HepG2 (cell line): ENCODE data around the gene RAET1L.
"Not testable (repeated sequence)": the region's sequence is repeated elsewhere in the genome, so short reads cannot be mapped to it uniquely, and the experiment has no call there.

Experiments
- AKAP8 ChIP-seq: sonication (generic); formaldehyde crosslinking; IDR thresholded peaks from 2 replicates; pipeline ENCODE4 v1.5.1; 2020; ENCODE audit warnings: mild to moderate bottlenecking, missing genetic modification reagents
- BORCS8-MEF2B ChIP-seq: sonication (generic); formaldehyde crosslinking; IDR thresholded peaks from 2 replicates; pipeline ENCODE4 v1.8.0; 2022; ENCODE audit warnings: mild to moderate bottlenecking, missing genetic modification reagents
- BRCA1 ChIP-seq: sonication (generic); formaldehyde crosslinking; IDR thresholded peaks from 2 replicates; pipeline ENCODE4 v1.4.0; 2020; ENCODE audit warnings: missing genetic modification reagents
- JUN ChIP-seq: sonication (generic); formaldehyde crosslinking; IDR thresholded peaks from 2 replicates; pipeline ENCODE4 v1.4.0; 2020; ENCODE audit warnings: mild to moderate bottlenecking, missing genetic modification reagents
- MAZ ChIP-seq, 2 experiments: sonication (generic) in 1 of 2; formaldehyde crosslinking in 1 of 2; IDR thresholded peaks; 2 replicates each; pipeline versions ENCODE4 v1.5.0 to v1.6.1; 2012 to 2020; ENCODE audit warnings: low read depth in 2 of 2, mild to moderate bottlenecking in 2 of 2, borderline replicate concordance in 1 of 2, improper control_type of control experiment in 1 of 2, low read length in 1 of 2, missing genetic modification reagents in 1 of 2, moderate library complexity in 1 of 2
- NBN ChIP-seq: fragments of 450-650 bp; conservative IDR thresholded peaks from 2 replicates; pipeline ENCODE4 v1.6.1; 2017
- POLR2A ChIP-seq, 2 experiments: IDR thresholded peaks; 2 replicates each; pipeline ENCODE4 v1.6.1; 2011; ENCODE audit warnings: low read depth in 2 of 2, low read length in 2 of 2, mild to moderate bottlenecking in 1 of 2, moderate library complexity in 1 of 2; ENCODE audit not compliant: insufficient read depth in 1 of 2
- TF ChIP-seq, protein P1 (sequence below): IDR thresholded peaks from 2 replicates; pipeline ENCODE4 v1.6.1; 2016; ENCODE audit warnings: low read depth, borderline replicate concordance
- TF ChIP-seq, protein P2 (sequence below): sonication (generic); formaldehyde crosslinking; IDR thresholded peaks from 2 replicates; pipeline ENCODE4 v1.5.0; 2020; ENCODE audit warnings: missing genetic modification reagents
- TF ChIP-seq, protein P3 (sequence below): sonication (generic); formaldehyde crosslinking; IDR thresholded peaks from 2 replicates; pipeline ENCODE4 v1.5.0; 2020; ENCODE audit warnings: mild to moderate bottlenecking, missing genetic modification reagents, moderate library complexity
- TF ChIP-seq, protein P4 (sequence below): IDR thresholded peaks from 2 replicates; pipeline ENCODE4 v1.6.1; 2016; ENCODE audit warnings: low read depth, missing genetic modification reagents, missing compliant biosample characterization
- TF ChIP-seq, protein P5 (sequence below): IDR thresholded peaks from 2 replicates; pipeline ENCODE4 v1.6.1; 2012; ENCODE audit warnings: low read length, improper control_type of control experiment
- TF ChIP-seq, protein P6 (sequence below): sonication (generic); formaldehyde crosslinking; IDR thresholded peaks from 2 replicates; pipeline ENCODE4 v1.4.0; 2020; ENCODE audit warnings: missing genetic modification reagents, mild to moderate bottlenecking, borderline replicate concordance

DNA sequence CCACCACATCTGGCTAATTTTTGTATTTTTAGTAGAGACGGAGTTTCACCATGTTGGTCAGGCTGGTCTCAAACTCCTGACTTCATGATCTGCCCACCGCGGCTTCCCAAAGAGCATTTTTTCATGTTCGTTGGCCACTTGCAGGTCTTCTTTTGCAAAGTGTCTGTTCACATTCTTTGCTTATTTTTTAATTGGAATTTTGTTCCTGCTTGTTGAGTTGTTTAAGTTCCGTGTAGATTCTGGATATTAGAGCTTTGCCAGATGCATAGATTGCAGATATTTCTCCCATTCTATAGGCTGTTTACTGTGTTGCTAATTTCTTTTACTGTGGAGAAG is 8.2 kb downstream of the RAET1L start:
- TF ChIP-seq BRCA1 (CRISPR knock-in tag); BORCS8-MEF2B (CRISPR knock-in tag); NBN; POLR2A (IDR thresholded peaks at IDR 0.05; ENCODE audit: insufficient read depth in 1 of 2, low read depth in 2 of 2, low read length in 2 of 2); MAZ (IDR thresholded peaks at IDR 0.05; ENCODE audit: borderline replicate concordance, low read depth, low read length); MAZ (CRISPR knock-in tag; IDR thresholded peaks at IDR 0.05; ENCODE audit: low read depth); JUN (CRISPR knock-in tag); AKAP8 (CRISPR knock-in tag): not testable (repeated sequence)
- TF ChIP-seq, protein P1, sequence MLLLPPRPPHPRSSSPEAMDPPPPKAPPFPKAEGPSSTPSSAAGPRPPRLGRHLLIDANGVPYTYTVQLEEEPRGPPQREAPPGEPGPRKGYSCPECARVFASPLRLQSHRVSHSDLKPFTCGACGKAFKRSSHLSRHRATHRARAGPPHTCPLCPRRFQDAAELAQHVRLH (CRISPR knock-in tag): not testable (repeated sequence)
- TF ChIP-seq, protein P2, sequence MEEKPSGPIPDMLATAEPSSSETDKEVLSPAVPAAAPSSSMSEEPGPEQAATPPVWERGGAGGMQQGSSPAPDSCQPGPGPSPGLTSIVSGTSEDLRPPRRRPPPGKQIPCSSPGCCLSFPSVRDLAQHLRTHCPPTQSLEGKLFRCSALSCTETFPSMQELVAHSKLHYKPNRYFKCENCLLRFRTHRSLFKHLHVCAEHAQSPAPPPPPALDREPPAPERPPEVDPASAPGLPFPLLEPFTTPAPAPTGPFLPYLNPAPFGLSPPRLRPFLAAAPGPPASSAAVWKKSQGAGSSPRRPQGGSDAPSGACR (CRISPR knock-in tag): not testable (repeated sequence)
- TF ChIP-seq, protein P3, sequence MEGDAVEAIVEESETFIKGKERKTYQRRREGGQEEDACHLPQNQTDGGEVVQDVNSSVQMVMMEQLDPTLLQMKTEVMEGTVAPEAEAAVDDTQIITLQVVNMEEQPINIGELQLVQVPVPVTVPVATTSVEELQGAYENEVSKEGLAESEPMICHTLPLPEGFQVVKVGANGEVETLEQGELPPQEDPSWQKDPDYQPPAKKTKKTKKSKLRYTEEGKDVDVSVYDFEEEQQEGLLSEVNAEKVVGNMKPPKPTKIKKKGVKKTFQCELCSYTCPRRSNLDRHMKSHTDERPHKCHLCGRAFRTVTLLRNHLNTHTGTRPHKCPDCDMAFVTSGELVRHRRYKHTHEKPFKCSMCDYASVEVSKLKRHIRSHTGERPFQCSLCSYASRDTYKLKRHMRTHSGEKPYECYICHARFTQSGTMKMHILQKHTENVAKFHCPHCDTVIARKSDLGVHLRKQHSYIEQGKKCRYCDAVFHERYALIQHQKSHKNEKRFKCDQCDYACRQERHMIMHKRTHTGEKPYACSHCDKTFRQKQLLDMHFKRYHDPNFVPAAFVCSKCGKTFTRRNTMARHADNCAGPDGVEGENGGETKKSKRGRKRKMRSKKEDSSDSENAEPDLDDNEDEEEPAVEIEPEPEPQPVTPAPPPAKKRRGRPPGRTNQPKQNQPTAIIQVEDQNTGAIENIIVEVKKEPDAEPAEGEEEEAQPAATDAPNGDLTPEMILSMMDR (CRISPR knock-in tag): not testable (repeated sequence)
- TF ChIP-seq, protein P4, sequence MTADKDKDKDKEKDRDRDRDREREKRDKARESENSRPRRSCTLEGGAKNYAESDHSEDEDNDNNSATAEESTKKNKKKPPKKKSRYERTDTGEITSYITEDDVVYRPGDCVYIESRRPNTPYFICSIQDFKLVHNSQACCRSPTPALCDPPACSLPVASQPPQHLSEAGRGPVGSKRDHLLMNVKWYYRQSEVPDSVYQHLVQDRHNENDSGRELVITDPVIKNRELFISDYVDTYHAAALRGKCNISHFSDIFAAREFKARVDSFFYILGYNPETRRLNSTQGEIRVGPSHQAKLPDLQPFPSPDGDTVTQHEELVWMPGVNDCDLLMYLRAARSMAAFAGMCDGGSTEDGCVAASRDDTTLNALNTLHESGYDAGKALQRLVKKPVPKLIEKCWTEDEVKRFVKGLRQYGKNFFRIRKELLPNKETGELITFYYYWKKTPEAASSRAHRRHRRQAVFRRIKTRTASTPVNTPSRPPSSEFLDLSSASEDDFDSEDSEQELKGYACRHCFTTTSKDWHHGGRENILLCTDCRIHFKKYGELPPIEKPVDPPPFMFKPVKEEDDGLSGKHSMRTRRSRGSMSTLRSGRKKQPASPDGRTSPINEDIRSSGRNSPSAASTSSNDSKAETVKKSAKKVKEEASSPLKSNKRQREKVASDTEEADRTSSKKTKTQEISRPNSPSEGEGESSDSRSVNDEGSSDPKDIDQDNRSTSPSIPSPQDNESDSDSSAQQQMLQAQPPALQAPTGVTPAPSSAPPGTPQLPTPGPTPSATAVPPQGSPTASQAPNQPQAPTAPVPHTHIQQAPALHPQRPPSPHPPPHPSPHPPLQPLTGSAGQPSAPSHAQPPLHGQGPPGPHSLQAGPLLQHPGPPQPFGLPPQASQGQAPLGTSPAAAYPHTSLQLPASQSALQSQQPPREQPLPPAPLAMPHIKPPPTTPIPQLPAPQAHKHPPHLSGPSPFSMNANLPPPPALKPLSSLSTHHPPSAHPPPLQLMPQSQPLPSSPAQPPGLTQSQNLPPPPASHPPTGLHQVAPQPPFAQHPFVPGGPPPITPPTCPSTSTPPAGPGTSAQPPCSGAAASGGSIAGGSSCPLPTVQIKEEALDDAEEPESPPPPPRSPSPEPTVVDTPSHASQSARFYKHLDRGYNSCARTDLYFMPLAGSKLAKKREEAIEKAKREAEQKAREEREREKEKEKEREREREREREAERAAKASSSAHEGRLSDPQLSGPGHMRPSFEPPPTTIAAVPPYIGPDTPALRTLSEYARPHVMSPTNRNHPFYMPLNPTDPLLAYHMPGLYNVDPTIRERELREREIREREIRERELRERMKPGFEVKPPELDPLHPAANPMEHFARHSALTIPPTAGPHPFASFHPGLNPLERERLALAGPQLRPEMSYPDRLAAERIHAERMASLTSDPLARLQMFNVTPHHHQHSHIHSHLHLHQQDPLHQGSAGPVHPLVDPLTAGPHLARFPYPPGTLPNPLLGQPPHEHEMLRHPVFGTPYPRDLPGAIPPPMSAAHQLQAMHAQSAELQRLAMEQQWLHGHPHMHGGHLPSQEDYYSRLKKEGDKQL (CRISPR knock-in tag): not testable (repeated sequence)
- TF ChIP-seq, protein P5, sequence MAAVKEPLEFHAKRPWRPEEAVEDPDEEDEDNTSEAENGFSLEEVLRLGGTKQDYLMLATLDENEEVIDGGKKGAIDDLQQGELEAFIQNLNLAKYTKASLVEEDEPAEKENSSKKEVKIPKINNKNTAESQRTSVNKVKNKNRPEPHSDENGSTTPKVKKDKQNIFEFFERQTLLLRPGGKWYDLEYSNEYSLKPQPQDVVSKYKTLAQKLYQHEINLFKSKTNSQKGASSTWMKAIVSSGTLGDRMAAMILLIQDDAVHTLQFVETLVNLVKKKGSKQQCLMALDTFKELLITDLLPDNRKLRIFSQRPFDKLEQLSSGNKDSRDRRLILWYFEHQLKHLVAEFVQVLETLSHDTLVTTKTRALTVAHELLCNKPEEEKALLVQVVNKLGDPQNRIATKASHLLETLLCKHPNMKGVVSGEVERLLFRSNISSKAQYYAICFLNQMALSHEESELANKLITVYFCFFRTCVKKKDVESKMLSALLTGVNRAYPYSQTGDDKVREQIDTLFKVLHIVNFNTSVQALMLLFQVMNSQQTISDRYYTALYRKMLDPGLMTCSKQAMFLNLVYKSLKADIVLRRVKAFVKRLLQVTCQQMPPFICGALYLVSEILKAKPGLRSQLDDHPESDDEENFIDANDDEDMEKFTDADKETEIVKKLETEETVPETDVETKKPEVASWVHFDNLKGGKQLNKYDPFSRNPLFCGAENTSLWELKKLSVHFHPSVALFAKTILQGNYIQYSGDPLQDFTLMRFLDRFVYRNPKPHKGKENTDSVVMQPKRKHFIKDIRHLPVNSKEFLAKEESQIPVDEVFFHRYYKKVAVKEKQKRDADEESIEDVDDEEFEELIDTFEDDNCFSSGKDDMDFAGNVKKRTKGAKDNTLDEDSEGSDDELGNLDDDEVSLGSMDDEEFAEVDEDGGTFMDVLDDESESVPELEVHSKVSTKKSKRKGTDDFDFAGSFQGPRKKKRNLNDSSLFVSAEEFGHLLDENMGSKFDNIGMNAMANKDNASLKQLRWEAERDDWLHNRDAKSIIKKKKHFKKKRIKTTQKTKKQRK: not testable (repeated sequence)
- TF ChIP-seq, protein P6, sequence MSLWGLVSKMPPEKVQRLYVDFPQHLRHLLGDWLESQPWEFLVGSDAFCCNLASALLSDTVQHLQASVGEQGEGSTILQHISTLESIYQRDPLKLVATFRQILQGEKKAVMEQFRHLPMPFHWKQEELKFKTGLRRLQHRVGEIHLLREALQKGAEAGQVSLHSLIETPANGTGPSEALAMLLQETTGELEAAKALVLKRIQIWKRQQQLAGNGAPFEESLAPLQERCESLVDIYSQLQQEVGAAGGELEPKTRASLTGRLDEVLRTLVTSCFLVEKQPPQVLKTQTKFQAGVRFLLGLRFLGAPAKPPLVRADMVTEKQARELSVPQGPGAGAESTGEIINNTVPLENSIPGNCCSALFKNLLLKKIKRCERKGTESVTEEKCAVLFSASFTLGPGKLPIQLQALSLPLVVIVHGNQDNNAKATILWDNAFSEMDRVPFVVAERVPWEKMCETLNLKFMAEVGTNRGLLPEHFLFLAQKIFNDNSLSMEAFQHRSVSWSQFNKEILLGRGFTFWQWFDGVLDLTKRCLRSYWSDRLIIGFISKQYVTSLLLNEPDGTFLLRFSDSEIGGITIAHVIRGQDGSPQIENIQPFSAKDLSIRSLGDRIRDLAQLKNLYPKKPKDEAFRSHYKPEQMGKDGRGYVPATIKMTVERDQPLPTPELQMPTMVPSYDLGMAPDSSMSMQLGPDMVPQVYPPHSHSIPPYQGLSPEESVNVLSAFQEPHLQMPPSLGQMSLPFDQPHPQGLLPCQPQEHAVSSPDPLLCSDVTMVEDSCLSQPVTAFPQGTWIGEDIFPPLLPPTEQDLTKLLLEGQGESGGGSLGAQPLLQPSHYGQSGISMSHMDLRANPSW (CRISPR knock-in tag): not testable (repeated sequence)
